ENCODE results near the gene VPS13D.
"Not testable (repeated sequence)": the region's sequence is repeated elsewhere in the genome, so short reads cannot be mapped to it uniquely, and the experiment has no call there.

VPS13D gene

DNA sequence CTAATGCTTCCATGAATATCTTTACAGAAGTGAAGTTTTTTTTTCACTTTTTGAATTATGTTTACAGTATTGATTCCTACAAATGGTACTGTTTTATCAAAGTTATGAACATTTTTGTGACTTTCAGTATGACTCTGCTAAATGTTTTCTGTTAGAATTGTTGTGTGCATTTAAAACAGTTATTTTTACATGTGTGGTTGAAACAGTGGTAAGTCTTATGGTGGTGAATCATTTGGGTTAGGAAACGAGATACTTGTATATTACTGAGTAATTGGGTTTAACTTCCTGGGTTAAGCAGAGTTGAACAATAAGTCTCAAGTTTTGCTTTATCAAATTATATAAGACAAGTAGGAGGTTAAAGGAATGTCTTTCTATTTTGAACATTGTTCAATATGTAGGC lies 66.8 kb downstream of the VPS13D start:
- no peak for DNase-seq

DNA sequence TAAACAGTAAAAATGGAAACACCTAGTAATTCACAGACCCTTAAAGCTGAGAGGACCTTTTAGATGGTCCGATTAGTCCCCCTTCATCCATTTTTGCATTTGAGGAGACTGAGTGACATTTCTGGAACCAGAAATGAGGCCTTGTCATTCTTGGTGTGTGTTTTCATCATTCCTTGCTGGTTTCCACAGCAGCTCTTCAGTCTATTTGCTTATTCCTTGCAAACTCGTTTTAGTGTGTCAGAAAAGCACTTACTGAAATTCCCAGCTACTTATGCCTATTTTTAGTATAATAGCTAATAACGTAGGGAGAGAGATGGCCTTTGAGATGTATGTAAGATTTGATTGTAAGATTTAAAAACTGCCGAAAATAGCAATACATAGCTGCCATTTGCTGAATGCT lies 70.9 kb downstream of the VPS13D start:
- DNase-seq = no peak

DNA sequence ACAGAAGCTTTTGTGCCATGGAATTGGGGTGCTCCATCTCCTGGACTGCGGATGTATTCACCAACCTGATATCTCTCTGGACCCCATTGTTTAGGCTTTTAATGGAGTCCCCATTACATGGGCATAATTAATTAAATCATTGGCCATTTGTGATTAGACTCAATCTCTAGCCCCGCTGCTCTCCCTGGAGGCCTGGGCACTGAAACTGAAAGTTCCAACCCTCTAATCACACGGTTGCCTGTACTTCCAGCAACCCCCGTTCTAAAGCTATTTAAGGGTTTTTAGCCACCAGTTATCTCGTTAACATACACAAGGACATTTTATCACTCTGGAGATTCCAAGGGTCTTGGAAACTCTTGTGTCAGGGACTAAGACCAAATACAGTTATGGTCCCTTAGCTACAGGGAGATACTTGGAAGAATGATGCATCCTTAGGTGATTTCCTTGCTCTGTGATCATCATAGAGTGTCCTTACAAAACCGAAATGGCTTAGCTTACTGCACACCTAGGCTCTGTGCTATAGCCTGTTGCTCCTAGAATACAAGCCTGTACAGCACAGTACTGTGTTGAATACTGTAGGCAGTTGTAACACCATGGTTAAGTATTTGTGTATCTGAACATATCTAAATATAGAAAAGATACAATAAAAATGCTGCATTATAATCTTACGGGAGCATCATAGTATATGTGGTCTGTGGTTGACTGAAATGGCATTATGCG lies 71.8 kb downstream of the VPS13D start:
- no peak for DNase-seq

DNA sequence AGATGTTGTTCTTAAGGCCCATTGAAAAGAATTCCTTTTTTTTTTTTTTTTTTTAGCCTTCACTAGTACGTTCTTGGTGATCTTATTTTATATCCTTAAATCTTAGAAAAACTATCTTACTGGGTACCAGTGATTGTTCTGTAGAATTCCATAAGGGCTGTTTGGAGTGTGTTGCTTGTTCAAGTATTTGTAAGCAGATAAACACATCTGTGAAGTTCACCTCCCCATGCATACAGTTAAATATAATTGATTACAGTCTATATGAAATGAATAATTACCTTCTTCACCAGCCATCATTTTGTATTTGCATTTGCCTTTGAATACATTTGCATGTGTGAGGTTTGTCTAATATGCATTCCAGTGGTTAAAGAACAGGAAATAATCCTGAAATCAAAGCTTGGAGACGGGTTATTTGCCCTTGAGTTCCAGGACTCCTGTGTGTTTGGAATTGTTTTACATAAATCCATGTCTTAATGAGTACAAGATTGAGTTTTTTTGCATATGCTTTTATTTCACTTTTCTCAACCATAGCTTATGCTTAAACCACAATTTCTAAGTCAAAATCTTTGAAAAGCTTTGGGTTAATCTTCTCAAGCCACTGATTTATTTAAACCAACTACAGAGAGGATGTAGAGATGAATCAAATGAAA lies 73.1 kb downstream of the VPS13D start:
- no peak for DNase-seq

DNA sequence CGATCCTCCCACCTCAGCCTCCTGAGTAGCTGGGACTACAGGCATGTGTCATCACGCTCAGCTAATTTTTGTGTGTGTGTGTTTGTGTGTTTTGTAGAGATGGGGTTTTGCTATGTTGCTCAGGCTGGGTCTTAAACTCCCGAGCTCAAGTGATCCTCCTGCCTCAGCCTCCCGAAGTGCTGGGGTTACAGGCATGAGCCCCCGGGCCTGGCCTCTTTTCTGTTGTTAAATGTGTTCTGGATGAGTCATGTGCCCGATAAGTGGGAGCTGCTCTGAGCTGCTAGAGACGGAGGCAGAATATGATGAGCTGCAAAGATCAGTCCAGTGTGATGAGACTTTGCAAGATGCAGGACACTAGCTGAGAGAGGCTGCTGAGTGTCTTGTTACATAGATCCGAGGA lies 75.5 kb downstream of the VPS13D start:
- DNase-seq = no peak

DNA sequence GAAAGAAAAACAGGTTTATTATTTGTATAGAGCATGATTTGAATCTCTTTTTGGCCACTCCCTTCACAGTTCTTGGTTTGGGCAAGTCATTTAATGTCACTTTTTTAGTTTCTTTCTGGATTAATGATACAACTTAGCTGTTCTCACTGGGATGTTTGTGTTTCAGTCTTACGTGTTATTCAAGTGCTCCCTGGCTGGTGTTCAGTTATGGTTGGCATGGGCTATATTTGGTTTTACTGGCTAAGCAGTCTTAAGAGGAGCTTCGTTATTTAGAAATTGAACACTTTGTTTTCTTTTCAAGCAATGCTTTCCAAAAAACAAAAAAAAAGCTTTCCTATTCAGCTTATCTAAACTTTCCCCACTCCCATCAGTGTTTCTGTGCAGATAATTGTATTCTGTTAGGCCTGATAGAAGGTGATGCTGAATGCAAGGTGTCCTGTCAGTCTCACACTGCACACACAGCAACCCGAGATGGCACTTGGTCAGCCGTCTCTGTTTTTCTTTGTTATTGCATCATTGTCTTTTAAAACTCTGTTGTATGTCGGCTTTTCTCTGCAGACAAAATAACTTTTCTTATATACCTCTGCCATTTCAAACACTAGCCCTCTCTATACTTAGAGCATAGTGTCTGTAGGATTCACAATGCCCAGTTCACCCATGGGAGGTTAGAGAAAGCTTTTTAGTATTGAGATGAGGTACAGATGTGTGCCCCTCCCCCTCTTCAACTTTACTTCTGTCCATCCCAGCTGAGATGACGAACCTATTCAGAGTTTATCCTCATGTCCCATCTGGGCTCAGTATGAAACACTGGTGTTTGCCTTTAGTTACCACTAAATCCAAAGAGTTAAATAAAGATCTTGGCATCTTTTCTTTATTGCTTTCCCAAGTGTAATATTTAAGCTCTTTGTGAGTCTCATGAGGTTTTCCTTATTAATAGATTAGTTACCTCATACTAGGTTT lies 80.2 kb downstream of the VPS13D start:
- no peak for DNase-seq

DNA sequence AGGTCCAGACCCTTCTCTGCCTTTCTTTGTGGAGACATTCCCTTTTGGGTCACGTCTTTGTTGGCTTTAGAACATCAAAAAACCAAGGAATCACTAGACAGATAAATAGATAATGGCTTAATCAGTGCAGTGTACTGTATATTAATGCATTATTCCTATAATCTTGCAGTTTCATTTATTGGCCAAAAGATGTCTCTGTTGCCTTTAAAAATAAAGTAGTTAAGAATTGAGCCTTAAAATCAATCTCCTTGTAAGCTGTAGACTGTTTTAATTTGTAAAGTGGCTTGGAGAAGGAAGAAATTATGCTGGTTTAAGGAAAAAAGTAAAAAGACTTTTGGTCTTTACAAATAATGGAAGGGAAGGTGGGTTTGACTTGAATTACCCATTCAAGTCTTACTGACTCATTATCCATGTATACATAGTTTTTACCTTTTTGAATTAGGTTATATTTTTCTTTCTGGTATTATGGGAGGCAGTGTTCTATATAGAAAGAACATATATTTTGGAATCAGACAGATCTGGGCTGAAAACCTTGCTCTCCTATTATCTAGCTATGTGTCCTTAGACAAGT lies 84.6 kb downstream of the VPS13D start:
- no peak for DNase-seq

DNA sequence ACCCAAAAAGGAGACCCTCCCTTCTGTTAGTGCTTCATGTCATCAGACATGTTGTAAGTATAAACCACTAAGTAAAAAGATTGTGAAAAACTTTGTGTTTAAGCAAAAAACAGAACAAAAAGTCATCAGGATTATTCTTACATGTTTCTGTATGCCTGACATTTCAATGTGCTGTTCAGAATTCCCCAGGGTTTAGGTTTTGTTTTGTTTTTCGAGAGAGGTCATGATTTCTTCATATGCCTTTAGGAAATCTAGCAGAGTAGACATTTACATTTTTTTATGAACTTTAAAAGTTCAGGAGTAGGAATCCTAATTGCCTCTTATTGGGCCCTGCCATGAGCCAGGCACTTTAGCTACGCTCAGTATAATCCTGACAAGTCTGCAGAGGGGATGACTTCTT lies 85.3 kb downstream of the VPS13D start:
- DNase-seq = no peak

DNA sequence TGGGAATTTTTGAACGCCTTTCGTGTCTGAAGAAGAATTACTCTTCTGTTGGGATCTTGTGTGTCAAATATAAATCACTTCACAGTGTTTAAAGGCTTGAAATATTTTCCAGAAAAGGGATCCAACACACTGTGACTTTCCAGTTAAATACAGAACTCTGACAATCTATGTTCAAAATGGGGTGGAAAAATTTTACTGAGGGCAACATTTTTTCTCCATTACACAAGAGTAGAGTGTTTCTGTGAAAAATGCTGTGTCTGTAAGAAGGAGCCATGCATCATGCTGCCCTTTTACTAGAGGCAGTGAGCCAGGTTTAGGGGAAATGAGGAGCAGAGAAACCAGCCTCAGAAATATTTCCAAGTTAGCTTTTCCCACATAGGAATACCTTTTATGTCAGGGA lies 86.5 kb downstream of the VPS13D start:
- no peak for DNase-seq

DNA sequence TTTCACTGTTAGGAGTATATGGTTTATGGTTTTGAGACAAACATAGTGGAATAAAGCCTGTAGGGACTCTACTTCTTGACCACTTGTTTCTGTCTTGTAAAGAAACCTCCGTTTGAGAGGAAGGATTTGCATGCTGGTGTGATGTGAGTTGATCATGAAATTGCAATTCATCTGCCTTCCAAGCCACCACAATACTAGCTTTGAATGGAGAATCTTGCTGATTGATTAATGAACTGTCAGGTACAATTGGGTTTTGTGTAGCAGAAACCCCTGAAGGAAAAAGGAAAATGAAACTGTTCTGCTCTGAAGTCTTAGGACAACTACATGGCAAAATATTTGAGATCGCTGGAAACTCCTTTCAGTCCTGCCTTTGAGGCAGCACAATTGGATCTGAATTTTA lies 90.7 kb downstream of the VPS13D start:
- no peak for DNase-seq

DNA sequence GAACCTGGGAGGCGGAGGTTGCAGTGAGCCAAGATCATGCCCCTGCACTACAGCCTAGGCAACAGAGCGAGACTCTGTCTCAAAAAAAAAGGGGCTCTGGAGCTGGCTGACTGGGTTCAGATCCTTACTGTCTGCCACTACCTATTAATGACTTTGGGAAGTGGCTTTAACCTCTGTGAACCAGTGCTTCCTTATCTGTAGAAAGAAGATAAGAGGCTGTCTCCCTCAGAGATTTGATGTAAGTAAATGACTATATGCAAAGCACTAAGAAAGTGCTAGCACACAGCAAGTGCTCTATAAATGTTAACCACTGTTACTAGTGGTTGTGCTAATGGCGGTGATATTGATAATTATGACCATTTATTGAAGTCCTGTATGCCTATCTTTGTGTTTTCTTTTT lies 94.6 kb downstream of the VPS13D start:
- DNase-seq = no peak

DNA sequence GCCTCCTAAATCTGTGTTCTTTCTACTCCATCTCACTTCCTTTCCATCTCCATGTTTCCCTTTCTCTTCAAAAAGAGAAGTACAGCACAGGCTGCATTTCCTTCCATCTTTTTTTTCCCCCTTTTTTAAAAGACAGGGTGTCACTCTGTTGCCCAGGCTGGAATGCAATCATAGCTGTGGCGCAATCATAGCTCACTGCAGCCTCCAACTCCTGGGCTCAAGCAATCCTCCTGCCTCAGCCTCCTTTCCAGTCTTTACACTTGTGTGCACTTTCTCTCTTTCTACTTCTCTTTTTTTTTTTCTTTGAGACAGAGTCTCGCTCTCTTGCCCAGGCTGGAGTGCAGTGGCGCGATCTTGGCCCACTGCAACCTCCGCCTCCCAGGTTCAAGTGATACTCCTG lies 95.1 kb downstream of the VPS13D start:
- DNase-seq = not testable (repeated sequence)

DNA sequence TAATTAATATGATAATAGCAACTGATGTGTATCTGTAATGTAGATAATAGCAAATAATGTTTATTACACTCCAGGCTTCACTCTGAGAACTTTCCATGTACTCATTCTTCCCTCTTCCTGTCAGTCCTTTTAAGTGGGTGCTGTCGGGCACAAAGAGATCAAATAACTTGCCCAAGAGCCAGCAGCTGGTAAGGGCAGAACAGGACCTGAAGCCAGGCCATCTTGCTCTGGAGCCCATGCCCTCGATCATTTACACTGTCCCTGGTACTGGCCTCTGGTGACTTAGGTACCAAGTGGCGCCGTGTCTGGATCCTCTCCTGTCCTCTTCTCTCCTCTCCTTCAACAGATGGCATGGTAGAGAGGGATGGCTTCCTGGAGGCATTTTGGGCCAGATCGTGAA lies 97.2 kb downstream of the VPS13D start:
- DNase-seq = no peak

DNA sequence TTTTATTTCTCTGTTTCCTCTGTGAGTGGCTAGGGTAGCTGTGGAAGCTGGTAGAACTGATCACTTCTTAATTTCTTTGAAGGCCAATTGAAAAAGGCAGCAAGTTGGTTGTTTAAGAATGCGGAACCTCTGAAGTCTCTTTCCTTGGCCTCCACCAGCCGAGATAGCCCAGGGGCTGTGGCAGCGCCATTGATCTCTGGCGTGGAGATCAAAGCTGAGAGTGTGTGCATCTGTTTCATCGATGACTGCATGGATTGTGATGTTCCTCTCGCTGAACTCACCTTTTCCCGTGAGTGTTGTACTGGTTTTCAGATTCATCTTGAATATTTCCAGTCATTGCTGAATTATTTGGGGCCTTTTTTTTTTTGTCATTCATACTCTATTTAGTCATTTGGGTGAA lies 97.7 kb downstream of the VPS13D start:
- DNase-seq = no peak

DNA sequence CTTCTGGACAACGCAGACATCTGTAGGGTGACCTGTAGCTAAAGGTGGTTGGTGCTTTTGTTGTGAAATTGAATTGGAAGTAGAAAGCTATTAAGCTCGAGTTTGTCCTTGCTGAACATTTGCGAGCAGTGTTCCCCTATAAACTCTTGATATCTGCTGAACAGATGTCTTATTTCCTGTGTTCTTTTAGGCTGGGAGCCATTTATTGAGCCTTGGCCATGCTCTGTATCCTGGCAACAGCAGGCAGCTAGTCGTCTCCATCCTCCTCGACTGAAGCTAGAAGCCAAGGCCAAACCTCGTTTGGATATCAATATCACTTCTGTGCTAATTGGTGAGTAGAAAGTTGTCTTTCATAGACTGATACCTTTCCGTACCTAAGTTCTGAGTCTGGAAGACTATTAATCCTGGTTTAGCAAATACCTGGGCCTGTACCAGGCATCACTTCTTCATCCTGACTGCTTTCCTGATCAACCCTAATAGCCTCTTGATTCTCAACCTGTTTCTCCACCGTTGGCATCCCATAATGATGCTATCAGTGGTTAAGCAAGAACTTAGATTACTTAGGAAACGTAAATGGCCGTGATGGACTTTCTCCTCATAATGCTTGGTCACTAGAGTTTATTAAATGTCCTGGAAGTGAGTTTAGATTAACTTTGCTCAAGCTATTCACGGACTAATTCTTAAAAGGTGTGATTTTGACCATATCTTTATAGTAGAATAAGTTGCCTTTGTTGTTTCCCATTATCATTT lies 103.4 kb downstream of the VPS13D start:
- no peak for DNase-seq

DNA sequence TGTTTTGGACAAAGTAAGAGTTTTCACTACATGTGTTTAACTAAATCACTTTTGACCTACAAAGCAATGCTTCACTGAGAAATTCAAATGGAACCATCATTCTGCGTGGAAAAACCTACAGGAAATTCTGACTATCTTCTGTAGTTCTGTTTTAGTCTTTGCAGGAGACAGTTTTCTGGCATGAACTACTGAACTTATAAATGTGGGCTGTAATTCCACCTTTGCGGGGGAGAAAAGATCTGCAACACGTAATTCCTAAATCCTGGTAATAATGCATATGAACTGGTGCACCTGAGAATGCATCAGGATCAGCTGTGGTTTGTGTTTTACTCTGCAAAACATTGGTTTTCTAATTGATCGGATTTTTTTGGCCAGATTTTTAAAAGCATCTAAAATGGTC lies 106.0 kb downstream of the VPS13D start:
- no peak for DNase-seq

DNA sequence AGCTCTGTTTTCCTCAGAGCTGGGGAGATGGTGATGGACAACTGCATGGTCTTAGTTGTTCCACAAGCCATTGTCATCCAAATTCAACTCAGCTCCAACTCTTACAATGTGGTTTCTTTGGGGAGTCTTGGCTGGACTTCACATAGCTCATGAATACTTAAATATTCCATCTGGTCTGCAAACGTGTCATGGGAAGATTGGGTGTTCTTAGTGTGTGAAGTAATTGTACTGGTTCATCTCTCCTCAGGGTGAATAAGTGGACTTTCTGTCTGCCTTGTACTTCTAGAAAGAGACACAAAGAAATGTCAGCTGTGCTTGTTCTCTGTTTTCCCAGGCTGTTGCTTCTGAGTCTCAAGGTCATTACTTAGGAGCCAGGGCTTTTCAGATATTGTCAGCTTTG lies 106.6 kb downstream of the VPS13D start:
- DNase-seq = no peak

DNA sequence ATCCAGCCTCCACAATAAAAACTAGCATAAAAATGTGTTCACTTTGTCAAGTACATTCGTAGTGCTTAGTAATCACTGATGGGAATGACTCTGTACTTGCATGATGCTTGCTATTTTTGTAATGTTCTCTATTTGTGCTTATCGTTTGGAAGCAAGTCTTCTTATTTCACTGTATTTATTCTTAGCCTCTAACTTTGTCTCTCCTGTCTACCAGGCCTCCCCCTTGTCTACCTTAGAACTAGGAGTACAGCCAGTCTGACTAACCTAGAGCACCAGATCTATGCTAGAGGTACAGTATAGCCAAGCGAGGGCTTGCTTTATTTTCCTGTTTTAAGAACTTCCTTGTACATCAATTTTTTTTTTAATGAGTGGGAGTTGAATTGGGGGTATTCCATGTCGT lies 108.2 kb downstream of the VPS13D start:
- DNase-seq = no peak

DNA sequence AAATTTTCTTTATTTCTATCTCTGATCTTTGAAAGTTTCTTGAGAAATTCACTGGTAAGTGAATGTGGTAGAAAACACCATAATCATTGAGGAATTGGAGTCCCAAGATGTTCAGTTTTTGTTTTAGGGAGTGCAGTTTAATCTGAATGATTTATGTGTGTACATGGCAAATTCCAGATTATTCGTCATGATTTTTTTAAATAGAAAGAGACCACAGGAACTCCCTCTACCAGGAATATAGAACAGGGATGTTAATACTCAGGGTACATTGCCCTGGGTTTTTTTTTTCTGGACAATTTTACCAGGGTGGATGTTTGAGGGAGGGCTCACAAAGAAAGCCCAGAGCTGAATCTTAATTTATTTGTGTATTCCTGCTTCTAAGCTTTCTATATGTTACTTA lies 109.0 kb downstream of the VPS13D start:
- no peak for DNase-seq

DNA sequence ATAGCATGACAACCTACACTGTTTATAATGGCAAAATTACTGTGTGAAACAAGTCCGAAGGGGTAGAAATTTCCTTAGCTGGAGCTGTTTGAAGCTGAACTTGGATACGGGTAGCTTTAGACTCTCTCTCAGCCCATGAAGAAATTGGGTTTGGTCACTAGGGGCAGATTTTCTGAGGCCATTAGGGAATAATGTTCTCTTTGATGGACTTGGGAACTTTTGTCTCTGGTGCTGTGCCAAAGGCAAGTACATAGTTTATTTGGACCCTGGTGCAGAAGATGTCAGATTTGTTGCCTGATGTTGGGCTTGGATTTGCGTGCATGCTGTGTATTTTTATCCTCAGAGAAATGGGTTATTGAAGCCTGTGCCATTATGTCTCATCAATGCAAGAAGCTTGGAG lies 109.6 kb downstream of the VPS13D start:
- no peak for DNase-seq

DNA sequence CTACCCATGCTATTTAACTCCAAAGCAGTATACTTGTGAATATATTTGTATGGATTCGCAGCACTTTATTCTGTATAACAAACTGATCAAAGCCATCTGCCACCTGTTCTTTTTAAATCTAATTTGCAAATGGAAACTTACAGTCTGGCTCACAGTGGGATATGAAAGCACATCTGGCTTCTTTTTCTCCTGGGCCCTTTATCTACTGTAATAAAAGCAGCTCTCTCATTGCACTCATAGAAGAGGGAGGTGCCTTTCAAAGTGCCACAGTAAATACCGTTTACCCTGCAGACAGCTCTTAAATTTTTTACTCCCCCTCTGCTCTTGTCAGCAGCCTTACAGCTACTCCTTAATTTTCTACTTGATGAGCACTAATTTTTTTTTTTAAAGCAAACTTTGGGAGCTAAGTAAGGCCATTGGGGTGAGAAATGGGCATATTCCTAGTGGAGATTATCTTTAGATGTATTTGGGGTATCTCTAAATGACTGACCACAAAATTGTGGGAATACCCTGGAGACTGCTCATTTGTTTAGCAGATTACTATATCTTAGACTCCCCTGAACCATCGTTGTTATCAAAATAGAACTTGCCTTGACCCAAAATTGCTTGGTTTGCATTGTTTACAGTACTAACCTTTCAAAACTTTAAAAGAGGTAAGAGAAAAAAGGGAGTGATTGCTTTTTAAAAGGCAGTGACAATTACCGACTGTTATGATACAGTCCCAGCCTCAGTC lies 110.1 kb downstream of the VPS13D start:
- peak; percentile 18 for DNase-seq

DNA sequence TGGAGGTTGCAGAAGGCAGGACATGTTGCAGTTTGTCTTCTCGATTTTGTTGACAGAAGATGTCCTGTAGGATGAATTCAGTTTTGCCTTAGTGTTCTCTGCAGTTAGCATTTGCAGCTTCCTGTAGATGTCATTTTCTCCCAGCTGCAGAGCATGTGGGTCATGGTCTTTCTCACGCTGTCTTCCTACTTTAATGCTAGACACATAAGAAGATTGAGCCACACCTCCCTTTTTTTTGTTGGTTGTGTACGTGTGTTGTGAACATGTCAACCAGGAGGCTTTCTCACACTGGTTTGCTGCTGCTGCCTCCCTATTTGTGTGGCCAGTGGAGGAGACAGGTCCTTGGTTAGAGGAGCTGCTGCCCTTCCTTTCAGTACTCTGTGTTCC lies 110.7 kb downstream of the VPS13D start:
- DNase-seq = no peak

Data from DMS79 (cell line).